Activated CD8-positive, alpha-beta memory T cell treated with anti-CD3 and anti-CD28 coated beads, Interleukin-2, amount 50 U/mL, for 48 hours (primary cell): ENCODE data around the gene RPS17.

Source experiments
- DNase-seq: peaks from one replicate; pipeline ENCODE4 v3.0.0-alpha.2; 2020

Gene RPS17

GRCh38 chr15:82540055-82540983 lies at the start of gene RPS17:
TSS of gene RPS17 (minus strand) at chr15:82540457. CDS start at chr15:82540428, 29 bp downstream.
- DNase-seq, result peak; percentile 100

- DNase-seq, result no peak
These were observed 47.5 kb upstream of the RPS17 start for GRCh38 chr15:82587805-82588204.

- DNase-seq, result no peak
These were observed 44.8 kb upstream of the RPS17 start for GRCh38 chr15:82585072-82585471.

- DNase-seq, result no peak
These were observed 40.5 kb upstream of the RPS17 start for GRCh38 chr15:82580713-82581112.

GRCh38 chr15:82575335-82575734 lies 35.1 kb upstream of the RPS17 start:
- DNase-seq, result no peak

GRCh38 chr15:82572986-82573385 lies 32.7 kb upstream of the RPS17 start:
- DNase-seq, result no peak

GRCh38 chr15:82572311-82572710 lies 32.1 kb upstream of the RPS17 start:
- no peak for DNase-seq

- no peak for DNase-seq
These were observed 31.5 kb upstream of the RPS17 start for GRCh38 chr15:82571722-82572222.

- DNase-seq, result no peak
These were observed 30.7 kb upstream of the RPS17 start for GRCh38 chr15:82570721-82571508.

- no peak for DNase-seq
These were observed 29.6 kb upstream of the RPS17 start for GRCh38 chr15:82569834-82570233.

- peak; percentile 23 for DNase-seq
These were observed 28.7 kb upstream of the RPS17 start for GRCh38 chr15:82568986-82569385.

GRCh38 chr15:82567661-82568060 lies 27.4 kb upstream of the RPS17 start:
- DNase-seq, result no peak

GRCh38 chr15:82566690-82567089 lies 26.4 kb upstream of the RPS17 start:
- no peak for DNase-seq

- no peak for DNase-seq
These were observed 18.2 kb upstream of the RPS17 start for GRCh38 chr15:82558502-82558901.

GRCh38 chr15:82556315-82557035 lies 16.2 kb upstream of the RPS17 start:
- no peak for DNase-seq

GRCh38 chr15:82554849-82555248 lies 14.6 kb upstream of the RPS17 start:
- no peak for DNase-seq

- DNase-seq, result no peak
These were observed 14.1 kb upstream of the RPS17 start for GRCh38 chr15:82554351-82554750.

GRCh38 chr15:82553846-82554245 lies 13.6 kb upstream of the RPS17 start:
- DNase-seq, result no peak

GRCh38 chr15:82552861-82553260 lies 12.6 kb upstream of the RPS17 start:
- DNase-seq, result no peak

- DNase-seq, result no peak
These were observed 11.5 kb upstream of the RPS17 start for GRCh38 chr15:82551646-82552247.

GRCh38 chr15:82549199-82549665 lies 9.0 kb upstream of the RPS17 start:
- no peak for DNase-seq

GRCh38 chr15:82548700-82549099 lies 8.4 kb upstream of the RPS17 start:
- DNase-seq, result no peak
